Head of caudate nucleus (tissue), 42 donors: ENCODE results near the gene CCDC126.
"Not testable (repeated sequence)": the region's sequence is repeated elsewhere in the genome, so short reads cannot be mapped to it uniquely, and the experiment has no call there.

Source experiments
- DNase-seq, 42 donors: peaks; one replicate each; pipeline versions ENCODE4 v3.0.0 to v3.0.0-alpha.2; 2020 to 2021; ENCODE audit warnings: mixed read lengths in 7 of 42
- intact Hi-C: fragments of 100-400 bp; cut with DNase I; formaldehyde crosslinking; loops from one replicate; pipeline ENCODE4 v1.15.0; 2022

The CCDC126 gene, protein sequence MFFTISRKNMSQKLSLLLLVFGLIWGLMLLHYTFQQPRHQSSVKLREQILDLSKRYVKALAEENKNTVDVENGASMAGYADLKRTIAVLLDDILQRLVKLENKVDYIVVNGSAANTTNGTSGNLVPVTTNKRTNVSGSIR

DNA sequence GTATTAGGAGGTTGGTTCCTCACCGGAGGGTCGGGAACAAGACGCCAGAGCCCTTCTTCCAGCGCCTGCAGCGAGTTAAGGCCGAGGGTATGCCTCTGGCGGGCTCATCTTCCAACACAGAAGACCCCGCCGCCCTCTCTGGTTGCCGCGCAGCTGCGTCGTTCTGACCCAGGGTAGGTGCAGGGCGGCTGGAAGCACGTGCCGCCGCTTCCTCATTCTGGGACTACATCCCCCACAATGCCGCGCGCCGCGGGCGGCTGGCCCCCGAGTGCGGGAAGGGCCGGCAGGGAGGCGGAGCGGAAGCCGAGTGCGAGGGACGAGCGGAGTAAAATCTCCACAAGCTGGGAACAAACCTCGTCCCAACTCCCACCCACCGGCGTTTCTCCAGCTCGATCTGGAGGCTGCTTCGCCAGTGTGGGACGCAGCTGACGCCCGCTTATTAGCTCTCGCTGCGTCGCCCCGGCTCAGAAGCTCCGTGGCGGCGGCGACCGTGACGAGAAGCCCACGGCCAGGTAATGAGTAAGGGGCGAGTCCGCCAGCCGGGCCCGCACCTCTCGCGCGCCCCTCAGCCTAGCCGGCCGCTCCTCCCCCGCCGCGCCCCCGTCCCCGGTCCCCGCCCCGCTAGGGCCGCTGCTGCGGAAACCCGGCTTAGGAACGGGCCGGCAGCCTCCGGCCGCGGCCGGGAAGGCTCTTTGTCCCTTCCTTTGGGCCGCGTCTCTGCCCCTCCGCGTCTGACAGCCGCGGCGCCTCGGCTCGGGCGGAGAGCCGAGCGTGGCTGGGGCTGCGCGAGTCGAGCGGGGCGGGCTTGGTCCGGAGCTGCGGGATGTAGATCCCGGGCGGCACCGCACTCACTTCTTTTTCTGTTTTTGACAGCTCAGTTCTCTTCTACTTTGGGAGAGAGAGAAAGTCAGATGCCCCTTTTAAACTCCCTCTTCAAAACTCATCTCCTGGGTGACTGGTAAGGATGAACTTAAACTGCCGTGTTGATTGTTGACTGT is at the start of gene CCDC126:
CCDC126 (plus strand) TSS at position 289 of the 998 bp plus-strand sequence. CDS start 13,934 bp downstream, outside the sequence.
- intact Hi-C loops, result loop anchor here (10.0 kb wide), 2 partner anchors 53 to 77 kb away; no protein-coding TSS in a partner anchor
- peak; percentile 79 to 97 (median 94) for DNase-seq

DNA sequence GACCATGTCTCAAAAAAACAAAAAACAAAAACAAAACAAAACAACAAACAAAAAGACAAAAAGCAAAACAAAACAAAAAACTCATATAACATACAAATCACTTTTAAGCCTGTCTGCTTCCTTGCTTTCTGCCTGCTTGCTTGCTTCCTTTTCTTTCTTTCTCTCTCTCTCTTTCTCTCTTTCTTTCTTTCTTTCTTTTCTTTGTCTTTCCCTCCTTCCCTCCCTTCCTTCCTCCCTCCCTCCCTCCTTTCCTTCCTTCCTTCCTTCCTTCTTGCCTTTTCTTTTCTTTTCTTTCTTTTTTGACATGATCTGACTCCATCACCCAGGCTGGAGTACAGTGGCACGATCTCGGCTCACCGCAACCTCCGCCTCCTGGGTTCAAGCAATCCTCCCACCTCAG is 49.5 kb upstream of the CCDC126 start:
- no peak for DNase-seq
- intact Hi-C loops, result loop anchor here (10.0 kb wide), 2 partner anchors 47 to 167 kb away; partner anchors contain the start of genes CCDC126 and STK31

DNA sequence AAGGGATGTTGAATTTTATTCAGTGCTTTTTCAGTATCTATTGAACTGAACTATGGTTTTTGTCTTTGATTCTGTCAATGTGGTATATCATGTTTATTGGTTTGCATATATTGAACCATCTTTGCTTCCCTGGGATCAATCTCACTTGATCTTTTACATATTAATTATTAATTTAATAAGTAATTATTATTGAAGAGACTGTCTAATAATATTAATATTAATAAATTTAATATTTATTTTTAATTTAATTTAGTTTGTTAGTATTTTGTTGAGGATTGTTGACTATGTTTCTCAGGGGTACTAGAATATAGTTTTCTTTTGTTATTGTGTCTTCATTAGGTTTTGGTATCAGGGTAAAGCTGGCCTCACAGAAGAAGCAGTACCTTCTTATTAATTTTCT is 38.9 kb upstream of the CCDC126 start:
- DNase-seq, result no peak
- intact Hi-C loops, result no loop called here

DNA sequence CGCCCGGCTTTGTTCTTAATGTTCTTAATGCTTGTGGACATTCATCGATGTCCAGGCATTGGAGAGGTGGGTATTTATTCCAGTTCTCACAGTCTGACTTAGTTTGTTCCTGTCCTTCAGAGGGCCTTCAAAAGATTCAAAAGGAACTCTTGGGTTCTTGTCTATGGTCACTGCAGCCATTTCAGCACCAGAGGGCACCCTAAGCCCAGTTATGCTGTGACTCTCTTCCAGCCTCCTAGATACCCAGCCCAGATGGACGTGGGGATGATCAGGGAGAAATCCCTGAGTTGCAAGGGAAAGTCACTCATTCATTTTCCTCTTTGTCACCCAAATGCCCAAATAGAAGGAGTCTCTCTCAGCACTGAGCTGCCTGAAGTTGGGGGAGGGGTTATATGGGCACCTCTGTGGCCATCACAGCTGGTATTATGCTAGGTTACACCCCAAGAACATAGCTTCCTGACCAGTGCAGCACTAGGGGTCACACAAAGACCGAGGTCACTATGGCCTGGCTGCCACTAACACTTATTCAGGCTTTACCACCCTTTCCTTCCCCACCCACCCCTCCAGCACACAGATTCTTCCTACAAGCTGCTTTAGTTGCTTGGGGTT is 26.5 kb upstream of the CCDC126 start:
- peak; percentile 9 to 89 (median 76) for DNase-seq
- intact Hi-C loops, result loop anchor here (2.0 kb wide), 1 partner anchor 142 kb away; no protein-coding TSS in a partner anchor

DNA sequence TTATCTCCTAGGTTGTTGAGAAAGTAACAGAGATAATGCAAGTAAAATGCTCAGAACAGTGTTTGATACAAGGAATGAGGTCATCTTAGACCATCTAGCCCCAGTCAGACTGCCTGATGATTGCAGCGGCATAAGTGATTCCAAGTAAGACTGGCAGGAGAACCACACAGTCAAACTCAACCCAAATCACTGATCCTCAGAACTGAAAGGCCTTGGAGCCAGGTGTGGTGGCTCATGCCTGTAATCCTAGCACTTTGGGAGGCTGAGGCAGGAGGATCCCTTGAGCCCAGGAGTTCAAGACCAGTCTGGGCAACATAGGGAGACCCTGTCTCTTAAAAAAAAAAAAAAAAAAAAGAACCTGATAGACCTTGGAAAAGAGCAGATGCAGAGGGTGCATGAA is 15.2 kb upstream of the CCDC126 start:
- DNase-seq, intact Hi-C loops: not testable (repeated sequence)

DNA sequence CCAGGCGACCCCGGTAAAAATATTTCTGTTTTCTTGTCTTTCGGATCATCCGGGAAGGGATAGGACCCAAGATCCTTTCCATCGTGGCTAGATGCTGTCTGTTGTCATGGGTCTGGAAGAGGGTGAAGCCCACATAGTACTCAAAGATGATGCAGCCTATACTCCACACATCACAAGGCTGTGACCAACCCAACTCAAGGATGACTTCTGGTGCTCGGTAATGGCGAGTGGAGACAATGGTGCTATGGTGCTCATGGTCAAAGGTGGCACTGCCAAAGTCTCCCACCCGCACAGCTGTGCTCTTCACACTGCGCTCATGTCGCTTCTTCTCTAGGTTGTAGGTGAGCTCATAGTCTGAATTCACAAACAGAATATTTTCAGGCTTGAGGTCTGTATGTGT is 11.9 kb upstream of the CCDC126 start:
- DNase-seq, intact Hi-C loops: not testable (repeated sequence)

DNA sequence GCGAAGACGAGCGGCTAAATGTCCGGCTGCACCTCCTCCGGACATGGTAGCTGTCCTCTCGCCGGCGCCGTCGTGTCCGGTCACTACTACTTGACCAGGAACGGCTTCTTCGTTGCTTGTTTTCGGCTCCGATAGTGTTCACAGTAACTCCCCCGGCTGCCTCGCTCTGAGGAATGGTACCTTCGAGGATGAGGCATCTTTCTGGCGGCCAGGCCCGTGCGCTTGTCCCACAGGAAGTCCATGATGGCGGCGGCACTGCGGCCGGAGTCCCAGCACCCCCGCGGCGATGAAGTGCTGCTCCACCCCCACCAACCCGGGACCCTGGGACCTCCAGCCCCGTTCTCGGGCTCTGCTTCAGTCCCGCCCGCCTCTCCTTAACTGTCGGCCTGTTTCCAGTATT is 11.0 kb upstream of the CCDC126 start:
- intact Hi-C loops, result no loop called here
- DNase-seq, result no peak

DNA sequence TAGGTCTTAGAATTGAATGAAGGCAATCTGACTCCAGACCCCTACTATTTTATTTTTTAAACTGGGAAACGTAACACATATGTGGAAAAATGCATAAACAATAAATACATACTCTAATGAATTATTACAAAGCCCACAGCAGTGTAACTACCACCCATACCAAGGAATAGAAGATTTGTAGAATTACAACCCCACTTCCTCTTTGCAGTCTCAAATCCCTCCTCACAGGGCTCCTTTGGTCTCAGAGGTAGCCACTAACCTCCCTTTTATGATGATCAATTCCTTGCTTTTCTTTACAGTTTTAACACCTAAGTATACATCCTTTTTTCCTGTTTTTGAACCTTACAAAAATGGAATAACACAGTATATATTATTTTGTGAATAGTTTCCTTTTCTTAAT is 6.7 kb upstream of the CCDC126 start:
- intact Hi-C loops, result loop anchor here (10.0 kb wide), 2 partner anchors 46 to 84 kb away; no protein-coding TSS in a partner anchor
- DNase-seq, result no peak

DNA sequence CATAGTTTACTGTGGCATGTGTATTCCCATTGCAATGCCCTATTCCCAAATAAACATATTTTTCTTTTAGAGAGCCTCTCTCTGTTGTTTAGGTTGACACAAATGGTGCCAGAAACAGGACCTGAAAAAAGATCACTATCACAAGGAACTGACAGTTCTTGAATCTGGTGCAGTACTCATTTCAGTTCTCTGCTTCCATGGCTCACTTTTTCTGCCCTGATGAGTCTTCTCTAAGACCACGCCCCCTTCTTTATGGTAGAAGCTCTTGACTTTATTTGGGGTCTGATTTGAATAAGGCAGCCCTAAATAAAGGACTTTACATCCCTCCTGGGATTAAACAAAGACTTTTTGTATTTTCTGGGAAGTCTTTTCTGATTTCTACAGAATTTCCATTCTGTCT is 3.5 kb upstream of the CCDC126 start:
- no peak for DNase-seq
- intact Hi-C loops, result loop anchor here (10.0 kb wide), 2 partner anchors 49 to 81 kb away; no protein-coding TSS in a partner anchor

DNA sequence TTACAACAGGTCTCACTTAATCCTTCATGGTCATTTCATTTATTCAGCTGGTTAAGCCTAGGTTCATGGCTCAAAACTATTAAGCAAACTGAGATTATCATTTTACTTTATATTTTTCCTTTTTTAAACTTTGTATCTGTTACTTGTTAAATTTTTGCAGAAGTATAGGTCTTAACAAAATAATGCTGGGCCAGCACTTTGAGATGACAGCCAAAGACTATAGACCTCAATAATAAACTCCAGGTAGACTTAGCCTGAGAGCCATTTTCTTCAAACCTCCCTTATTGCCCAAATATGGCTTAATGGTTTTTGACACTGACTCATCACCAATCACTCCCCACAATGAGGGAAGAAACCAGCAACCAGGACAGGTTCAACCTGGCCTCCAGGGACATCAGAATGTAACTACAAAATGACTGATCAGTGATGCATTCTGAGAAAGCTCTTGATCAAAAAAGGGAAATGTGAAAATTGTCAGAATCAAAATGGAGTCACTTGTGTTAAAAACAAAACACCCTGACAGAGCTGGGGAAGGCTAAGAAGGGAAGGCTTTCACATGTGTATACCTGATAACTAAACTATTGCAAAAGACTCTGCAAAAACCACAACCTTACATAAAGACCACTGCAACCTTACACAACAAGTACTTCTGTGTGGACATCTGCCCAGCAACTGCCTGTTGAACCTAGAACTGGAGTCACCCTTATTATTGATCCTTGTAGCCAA is 2.1 kb upstream of the CCDC126 start:
- intact Hi-C loops, result loop anchor here (10.0 kb wide), 2 partner anchors 50 to 80 kb away; no protein-coding TSS in a partner anchor
- DNase-seq, result no peak

DNA sequence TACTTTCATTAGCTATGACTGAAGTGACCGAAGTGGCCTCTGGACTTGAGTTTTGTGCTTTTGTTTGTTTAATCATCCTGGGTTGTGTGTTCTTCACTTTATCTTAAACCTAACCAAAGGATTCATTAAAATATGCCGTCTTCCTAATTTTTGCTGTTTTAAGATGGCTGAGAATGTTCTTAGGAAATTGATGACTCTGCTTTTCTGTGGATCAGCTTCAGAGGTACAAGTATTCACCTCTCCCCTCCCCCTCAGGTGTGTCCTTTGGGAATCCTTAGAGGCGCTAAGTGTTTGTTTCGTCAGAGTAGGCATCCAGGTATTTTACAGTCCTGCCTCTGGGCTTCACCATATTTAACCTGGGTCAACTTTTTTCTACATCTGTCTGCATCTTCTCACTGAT is 1.1 kb downstream of the CCDC126 start:
- intact Hi-C loops, result loop anchor here (10.0 kb wide), 2 partner anchors 53 to 77 kb away; no protein-coding TSS in a partner anchor
- no peak for DNase-seq

DNA sequence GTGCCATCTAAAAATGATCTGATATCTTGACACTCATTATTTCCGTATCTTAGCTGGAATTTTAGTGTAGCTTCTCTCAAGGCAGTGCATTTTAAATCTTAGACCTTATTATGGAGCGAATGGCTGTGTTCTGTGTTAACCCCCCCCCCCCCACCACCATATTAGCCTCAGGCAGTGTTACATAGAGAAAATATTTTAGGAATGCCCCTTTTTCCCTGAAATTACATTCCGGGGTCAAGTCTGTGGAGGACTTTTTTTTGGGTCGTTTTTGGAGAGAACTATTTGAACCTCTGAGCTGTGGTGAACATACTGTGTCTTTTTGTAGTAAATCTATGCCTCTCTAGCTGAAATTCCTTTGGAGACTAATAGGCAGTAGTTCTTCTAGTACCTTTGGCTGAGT is 3.1 kb downstream of the CCDC126 start:
- no peak for DNase-seq

DNA sequence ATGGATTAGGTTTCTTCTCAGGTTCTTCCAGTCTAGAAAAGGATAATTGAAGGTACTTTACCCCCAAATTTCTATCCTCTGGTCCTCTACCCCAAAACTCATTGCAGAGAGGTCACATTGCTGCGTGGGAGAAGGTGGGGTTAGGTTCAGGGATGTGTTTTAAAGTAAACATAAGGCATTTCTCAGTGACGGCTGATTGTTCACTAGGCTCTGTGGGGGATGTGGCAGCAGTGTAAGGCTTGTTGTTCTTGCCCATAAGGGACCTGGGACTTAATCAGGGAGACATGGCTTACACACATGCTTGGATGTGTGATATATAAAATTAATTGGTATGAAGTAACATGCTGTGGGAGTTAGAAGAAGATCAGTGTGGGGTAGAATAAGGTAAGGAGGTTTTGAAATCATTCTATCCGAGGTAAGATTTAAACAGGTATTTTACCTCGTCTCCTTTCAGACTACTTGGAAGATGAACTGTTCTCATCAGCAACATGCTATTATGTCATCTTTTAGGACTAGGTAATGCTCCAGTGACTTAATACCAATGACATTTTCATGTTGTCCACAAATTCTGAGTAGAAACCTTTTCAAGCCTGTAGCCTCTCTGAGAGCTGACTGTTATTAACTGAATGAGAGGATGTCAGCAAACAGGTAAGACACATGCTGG is 6.6 kb downstream of the CCDC126 start:
- intact Hi-C loops, result no loop called here
- no peak for DNase-seq

More for the DNA sequence above, 3.1 kb downstream of the CCDC126 start:
- intact Hi-C loops, result no loop called here

DNA sequence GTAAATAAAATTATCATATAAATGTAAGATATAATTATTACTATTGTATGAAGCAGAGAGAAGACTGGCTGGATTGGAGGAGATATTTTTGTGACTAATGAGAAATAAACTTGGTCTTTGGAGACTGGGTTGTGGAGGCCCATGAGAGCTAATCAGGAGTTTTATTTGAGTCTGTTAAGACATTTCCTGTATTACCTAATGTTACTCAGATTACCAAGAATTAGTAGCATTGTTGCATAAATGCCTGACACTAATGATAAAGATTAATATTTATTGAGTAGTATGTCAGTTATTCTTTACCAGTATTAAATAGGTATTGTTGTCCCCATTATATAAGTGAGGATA is 7.1 kb downstream of the CCDC126 start:
- DNase-seq, result no peak
- intact Hi-C loops, result no loop called here

DNA sequence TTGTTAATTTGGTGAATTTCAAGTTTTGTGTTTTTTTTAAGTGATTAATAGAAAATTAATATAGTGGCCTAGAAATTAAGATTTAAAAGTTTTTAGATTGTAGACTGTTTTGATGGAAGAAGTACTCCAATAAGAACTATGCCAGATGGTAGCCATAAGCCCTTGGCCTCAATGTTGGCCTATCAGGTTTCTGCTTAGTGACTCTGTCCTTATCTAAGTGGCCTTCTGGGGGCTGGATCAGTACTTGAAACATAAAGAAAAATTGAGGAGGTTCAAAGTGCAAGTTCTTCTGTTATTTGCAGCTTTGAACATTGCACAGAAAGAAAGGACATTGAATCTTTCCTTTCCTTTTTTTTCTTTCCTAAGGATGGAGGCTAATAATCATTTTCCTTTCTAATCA is 9.9 kb downstream of the CCDC126 start:
- intact Hi-C loops, result no loop called here

DNA sequence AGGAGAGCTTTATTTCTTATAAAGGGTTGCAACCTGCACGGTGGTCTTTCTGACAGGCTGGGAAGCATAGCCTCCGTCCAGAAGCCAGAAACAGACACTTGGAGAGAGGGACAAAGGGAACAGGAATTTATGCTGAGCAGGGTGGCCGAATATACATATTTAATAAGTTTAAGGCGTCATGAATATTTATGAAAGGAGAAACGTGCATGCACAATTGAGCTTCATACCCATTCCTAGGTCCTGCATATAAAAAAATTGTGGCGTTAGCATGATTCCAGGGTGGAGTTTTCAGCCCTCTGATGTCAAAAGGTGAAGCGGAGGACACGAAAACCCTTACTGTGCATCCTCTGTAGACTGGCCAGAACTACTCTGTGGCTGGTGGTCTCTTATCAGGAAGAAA is 10.7 kb downstream of the CCDC126 start:
- no peak for DNase-seq
- intact Hi-C loops, result no loop called here

More for the DNA sequence above, 9.9 kb downstream of the CCDC126 start:
- DNase-seq, result no peak

DNA sequence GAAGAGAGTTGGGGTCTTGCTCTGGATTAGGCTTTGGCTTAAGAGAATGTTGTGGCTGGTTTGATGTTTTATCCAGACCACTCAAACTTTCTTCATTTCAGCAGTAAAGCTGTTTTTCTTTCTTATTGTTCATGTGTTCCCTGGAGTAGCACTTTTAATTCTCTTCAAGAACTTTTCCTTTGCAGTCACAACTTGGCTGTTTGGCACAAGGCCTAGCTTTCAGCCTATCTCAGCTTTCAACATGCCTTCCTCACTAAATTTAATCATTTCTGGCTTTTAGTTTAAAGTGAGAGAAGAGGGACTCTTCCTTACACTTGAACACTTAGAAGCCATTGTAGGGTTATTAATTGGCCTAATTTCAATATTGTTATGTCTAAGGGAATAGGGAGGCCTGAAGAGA is 18.1 kb downstream of the CCDC126 start:
- intact Hi-C loops, result no loop called here
- no peak for DNase-seq

DNA sequence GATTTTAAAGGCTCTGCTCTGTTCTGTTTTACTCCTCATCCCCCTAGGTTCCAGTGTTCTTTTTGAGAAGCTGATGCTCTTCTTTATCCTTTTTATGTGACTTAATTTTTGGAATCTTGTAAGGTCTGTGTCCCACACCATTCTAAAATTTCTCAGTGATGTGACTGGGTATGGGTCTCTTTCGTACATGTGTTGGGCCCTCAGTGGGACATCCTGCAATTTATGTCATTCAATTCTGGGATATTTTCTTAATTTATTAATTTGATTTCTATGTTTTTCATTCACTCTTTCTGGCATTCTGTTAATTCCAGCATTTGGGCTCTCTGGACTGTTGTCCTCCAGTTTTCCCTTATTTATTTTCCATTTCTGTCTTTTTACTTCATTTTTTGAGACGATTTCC is 19.4 kb downstream of the CCDC126 start:
- no peak for DNase-seq
- intact Hi-C loops, result no loop called here
